Measurements from ENCODE around the gene SYNE2.

DNA sequence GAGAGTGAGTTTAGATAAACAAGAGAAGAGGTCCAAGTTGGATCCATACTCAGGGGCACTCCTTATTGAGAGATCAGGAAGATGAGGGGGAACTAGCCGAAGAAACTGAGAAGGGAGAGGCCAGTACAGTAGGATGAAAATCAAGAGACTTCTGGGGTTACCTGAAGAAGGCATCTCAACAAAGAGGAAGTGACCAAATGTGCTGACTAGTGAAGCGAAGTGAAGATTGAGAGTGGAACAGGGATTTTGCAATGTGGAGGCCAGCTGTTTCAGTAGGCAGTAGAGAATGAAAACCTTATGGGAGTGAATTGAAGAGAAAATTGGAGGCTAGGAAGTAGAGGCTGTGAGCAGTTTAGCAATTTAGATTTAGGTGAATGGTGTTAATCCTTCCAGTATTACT, 153.0 kb downstream of the SYNE2 start:
- TF ChIP-seq, protein P1, sequence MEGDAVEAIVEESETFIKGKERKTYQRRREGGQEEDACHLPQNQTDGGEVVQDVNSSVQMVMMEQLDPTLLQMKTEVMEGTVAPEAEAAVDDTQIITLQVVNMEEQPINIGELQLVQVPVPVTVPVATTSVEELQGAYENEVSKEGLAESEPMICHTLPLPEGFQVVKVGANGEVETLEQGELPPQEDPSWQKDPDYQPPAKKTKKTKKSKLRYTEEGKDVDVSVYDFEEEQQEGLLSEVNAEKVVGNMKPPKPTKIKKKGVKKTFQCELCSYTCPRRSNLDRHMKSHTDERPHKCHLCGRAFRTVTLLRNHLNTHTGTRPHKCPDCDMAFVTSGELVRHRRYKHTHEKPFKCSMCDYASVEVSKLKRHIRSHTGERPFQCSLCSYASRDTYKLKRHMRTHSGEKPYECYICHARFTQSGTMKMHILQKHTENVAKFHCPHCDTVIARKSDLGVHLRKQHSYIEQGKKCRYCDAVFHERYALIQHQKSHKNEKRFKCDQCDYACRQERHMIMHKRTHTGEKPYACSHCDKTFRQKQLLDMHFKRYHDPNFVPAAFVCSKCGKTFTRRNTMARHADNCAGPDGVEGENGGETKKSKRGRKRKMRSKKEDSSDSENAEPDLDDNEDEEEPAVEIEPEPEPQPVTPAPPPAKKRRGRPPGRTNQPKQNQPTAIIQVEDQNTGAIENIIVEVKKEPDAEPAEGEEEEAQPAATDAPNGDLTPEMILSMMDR (conservative IDR thresholded peaks at IDR 0.05; ENCODE audit: low read length): no peak
- no peak for TF ChIP-seq EZH2phosphoT487 (IDR thresholded peaks at IDR 0.05; ENCODE audit: borderline replicate concordance, low read depth, low read length)
